Ascending aorta (tissue), 2 donors: ENCODE measurements around the gene TST. TPM values are rescaled to one million over a fixed set of nuclear protein-coding genes. Genes with fewer than 3 reads are reported as not detected.

Source experiments
- DNase-seq, 2 donors: peaks; one replicate each; pipeline ENCODE4 v3.0.0-alpha.2; 2019; ENCODE audit warnings: low spot score in 2 of 2
- H3K27ac ChIP-seq, 2 donors: fragments of 200-600 bp; sonication (generic); one replicate each; pipeline ENCODE4 v1.5.1; 2016 to 2017; ENCODE audit warnings: mild to moderate bottlenecking in 1 of 2
- H3K27me3 ChIP-seq: fragments of 200-600 bp; sonication (generic); one replicate; pipeline ENCODE4 v1.5.1; 2017
- H3K36me3 ChIP-seq, 2 donors: fragments of 200-600 bp; sonication (generic); one replicate each; pipeline ENCODE4 v1.5.1; 2016
- H3K4me1 ChIP-seq, 2 donors: fragments of 200-600 bp; sonication (generic); one replicate each; pipeline ENCODE4 v1.5.1; 2016 to 2017; ENCODE audit warnings: mild to moderate bottlenecking in 1 of 2
- H3K4me3 ChIP-seq, 2 donors: fragments of 200-600 bp; sonication (generic); one replicate each; pipeline ENCODE4 v1.5.1; 2016 to 2017; ENCODE audit warnings: mild to moderate bottlenecking in 1 of 2
- H3K9me3 ChIP-seq, 2 donors: fragments of 200-600 bp; sonication (generic); one replicate each; pipeline ENCODE4 v1.5.1; 2016
- intact Hi-C: fragments of 100-400 bp; cut with DNase I; formaldehyde crosslinking; loops from one replicate; pipeline ENCODE4 v1.15.1; 2023
- total RNA-seq: library from RNA; depleted of rRNA; stranded (reverse); fragments of >200 nt; gene quantifications from one replicate; pipeline ENCODE4 v1.1.0, GENCODE V29; 2016
- TF ChIP-seq, protein P1 (sequence below), 3 experiments: fragments of 200-600 bp in 2 of 3; fragments of 450-650 bp in 1 of 3; sonication (generic) in 2 of 3; IDR thresholded peaks; one replicate each; pipeline ENCODE4 v1.5.1; 2016 to 2019; ENCODE audit warnings: antibody characterized with exemption in 3 of 3, mild to moderate bottlenecking in 1 of 3, moderate library complexity in 1 of 3

TST gene
- total RNA-seq, 1 donor from 2014 or later, result 22.7 TPM

- TF ChIP-seq, protein P1, sequence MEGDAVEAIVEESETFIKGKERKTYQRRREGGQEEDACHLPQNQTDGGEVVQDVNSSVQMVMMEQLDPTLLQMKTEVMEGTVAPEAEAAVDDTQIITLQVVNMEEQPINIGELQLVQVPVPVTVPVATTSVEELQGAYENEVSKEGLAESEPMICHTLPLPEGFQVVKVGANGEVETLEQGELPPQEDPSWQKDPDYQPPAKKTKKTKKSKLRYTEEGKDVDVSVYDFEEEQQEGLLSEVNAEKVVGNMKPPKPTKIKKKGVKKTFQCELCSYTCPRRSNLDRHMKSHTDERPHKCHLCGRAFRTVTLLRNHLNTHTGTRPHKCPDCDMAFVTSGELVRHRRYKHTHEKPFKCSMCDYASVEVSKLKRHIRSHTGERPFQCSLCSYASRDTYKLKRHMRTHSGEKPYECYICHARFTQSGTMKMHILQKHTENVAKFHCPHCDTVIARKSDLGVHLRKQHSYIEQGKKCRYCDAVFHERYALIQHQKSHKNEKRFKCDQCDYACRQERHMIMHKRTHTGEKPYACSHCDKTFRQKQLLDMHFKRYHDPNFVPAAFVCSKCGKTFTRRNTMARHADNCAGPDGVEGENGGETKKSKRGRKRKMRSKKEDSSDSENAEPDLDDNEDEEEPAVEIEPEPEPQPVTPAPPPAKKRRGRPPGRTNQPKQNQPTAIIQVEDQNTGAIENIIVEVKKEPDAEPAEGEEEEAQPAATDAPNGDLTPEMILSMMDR (IDR thresholded peaks at IDR 0.05), result no peak
- H3K4me3 ChIP-seq, result no peak overlapping the region
- intact Hi-C loops, result loop anchor here (10.0 kb wide), 1 partner anchor 87 kb away; no protein-coding TSS in a partner anchor
- H3K9me3 ChIP-seq, result no peaks in the 10 kb centered on the region
- H3K4me1 ChIP-seq, result no peaks in the 10 kb centered on the region
- no peaks in the 10 kb centered on the region for H3K27me3 ChIP-seq
- no peak overlapping the region for H3K27ac ChIP-seq
- H3K36me3 ChIP-seq, result no peaks in the 10 kb centered on the region
- no peak for DNase-seq
These were observed 57.6 kb downstream of the TST start for GRCh38 chr22:36961626-36962025.

Other genes with a start within 250 kb of the TST start
- 2.7 TPM for gene IFT27, start 243.3 kb downstream of the TST start, total RNA-seq
- gene PVALB, start 202.4 kb downstream of the TST start, total RNA-seq, result not detected
- 13.7 TPM for gene NCF4, start 158.4 kb downstream of the TST start, total RNA-seq
- 6.0 TPM for gene CSF2RB, start 105.8 kb downstream of the TST start, total RNA-seq
- gene MPST, start 295 bp upstream of the TST start, total RNA-seq, result 113 TPM
- 34.9 TPM for gene KCTD17, start 32.3 kb upstream of the TST start, total RNA-seq
- not detected for gene TMPRSS6, start 90.3 kb upstream of the TST start, total RNA-seq
- 0.96 TPM for gene IL2RB, start 130.5 kb upstream of the TST start, total RNA-seq
- gene C1QTNF6, start 168.8 kb upstream of the TST start, total RNA-seq, result 4.6 TPM
- gene SSTR3, start 193.0 kb upstream of the TST start, total RNA-seq, result not detected
- gene RAC2, start 224.8 kb upstream of the TST start, total RNA-seq, result 11.5 TPM